ENCODE data around the gene MGAT5. TPM values are rescaled to one million over a fixed set of nuclear protein-coding genes. Genes with fewer than 3 reads are reported as not detected.

Gene MGAT5
- total RNA-seq, 4 donors from 2014 or later = 28.3 to 52.3 (median 40.4) TPM

- TF ChIP-seq, protein P1, sequence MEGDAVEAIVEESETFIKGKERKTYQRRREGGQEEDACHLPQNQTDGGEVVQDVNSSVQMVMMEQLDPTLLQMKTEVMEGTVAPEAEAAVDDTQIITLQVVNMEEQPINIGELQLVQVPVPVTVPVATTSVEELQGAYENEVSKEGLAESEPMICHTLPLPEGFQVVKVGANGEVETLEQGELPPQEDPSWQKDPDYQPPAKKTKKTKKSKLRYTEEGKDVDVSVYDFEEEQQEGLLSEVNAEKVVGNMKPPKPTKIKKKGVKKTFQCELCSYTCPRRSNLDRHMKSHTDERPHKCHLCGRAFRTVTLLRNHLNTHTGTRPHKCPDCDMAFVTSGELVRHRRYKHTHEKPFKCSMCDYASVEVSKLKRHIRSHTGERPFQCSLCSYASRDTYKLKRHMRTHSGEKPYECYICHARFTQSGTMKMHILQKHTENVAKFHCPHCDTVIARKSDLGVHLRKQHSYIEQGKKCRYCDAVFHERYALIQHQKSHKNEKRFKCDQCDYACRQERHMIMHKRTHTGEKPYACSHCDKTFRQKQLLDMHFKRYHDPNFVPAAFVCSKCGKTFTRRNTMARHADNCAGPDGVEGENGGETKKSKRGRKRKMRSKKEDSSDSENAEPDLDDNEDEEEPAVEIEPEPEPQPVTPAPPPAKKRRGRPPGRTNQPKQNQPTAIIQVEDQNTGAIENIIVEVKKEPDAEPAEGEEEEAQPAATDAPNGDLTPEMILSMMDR (IDR thresholded peaks at IDR 0.05) = no peak
- ATAC-seq (ENCODE audit: low FRiP score) = no peak
- no peak for DNase-seq (ENCODE audit: low spot score)
Observed at GRCh38 chr2:134435505-134435904, 181.6 kb downstream of the MGAT5 start.

DNA sequence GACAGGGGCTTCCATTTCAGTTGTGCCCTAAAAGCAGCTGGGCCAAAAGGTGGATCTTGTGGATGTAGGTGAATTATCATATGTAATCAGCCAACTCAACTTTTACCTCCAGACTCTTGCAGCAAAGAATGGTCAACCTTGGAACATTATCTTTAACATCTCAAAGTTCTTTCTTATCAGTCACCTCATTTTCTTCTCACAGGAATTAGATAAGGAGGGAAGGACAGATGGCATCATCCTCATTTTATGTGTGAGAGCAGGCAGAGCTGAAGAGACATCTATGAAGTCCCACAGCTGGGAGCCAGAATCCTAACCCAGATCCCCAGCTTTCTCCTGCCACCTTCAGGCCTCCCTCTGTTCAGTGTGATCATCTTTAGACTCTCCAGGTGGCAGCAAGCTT, 182.1 kb downstream of the MGAT5 start:
- TF ChIP-seq, protein P1 (IDR thresholded peaks at IDR 0.05) = no peak
- DNase-seq (ENCODE audit: low spot score) (no peak), ATAC-seq (ENCODE audit: low FRiP score) (no peak)

DNA sequence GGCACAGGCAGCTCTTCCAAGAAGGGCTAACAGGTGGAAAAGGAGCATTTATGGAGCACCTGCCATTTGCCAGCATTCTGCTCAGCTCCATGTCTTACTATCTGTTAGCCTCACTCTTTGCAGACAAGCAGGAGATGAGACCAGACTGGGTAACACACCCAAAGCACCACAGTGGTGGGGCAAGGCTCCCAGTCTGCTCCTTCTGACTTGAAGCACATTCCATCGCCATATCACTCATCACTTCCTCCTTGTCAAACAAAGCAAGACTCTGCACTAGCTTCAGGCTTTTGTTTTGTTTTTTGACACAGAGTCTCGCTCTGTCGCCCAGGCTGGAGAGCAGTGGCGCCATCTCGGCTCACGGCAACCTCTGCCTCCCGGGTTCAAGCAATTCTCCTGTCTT, 182.8 kb downstream of the MGAT5 start:
- ATAC-seq (ENCODE audit: low FRiP score) (no peak), DNase-seq (ENCODE audit: low spot score) (no peak)
- TF ChIP-seq, protein P1 (IDR thresholded peaks at IDR 0.05) = no peak

DNA sequence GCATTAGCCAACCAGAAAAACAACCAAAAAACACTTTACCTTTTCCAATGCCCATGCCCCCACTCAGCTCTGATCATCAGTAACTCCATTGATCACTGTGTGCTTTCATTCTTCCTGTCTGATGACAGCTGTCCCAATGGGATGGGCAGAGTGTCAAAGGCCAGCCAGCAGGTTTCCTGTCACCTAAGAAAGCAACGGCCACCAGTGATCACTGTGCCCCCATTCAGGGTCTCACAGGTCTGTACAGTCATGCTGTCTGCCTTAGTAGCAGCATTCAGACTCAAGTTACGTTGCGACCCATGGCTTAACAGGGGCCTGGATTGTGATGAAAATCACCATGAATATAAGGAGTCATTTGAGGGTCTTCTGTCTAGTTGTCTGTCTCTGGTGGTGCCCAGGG, 184.5 kb downstream of the MGAT5 start:
- ATAC-seq (ENCODE audit: low FRiP score) (no peak), DNase-seq (ENCODE audit: low spot score) (no peak)
- TF ChIP-seq, protein P1 (IDR thresholded peaks at IDR 0.05) = no peak

DNA sequence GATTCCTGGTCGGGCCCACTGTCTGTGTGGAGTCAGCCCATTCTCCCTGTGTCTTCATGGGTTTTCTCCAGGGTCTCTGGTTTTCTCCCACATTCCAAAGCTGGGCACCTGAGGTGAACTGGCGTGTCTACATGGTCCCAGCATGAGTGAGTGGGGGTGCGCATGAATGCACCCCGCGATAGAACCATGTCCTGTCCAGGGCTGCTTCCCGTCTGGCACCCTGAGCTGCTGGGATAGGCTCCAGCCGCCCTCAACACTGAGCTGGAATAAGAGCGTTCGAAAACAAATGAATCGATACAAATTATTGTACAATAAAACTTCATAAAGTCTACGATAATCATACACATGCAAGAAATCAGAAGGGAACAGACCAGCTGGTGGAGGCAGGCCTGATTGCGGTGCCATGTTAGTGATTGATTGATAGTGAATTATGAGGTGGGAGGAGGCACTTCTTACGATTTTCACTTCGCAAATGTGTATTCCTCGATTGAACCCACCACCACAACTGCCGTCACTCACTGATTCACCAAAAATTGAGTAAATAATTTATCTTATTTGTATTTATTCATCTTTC, 186.6 kb downstream of the MGAT5 start:
- TF ChIP-seq, protein P1 (IDR thresholded peaks at IDR 0.05) = no peak
- ATAC-seq (ENCODE audit: low FRiP score) (no peak), DNase-seq (ENCODE audit: low spot score) (no peak)

- ATAC-seq (ENCODE audit: low FRiP score) (no peak), DNase-seq (ENCODE audit: low spot score) (no peak)
- TF ChIP-seq, protein P1 (IDR thresholded peaks at IDR 0.05) = no peak
Observed at GRCh38 chr2:134441153-134441863, 187.4 kb downstream of the MGAT5 start.
